Activated T-cell treated with anti-CD3 and anti-CD28 coated beads, Interleukin-2, amount 50 U/mL, for 1 hour (primary cell): ENCODE results near the gene MRPL38.
"Not testable (repeated sequence)": the region's sequence is repeated elsewhere in the genome, so short reads cannot be mapped to it uniquely, and the experiment has no call there.

Source experiments
- DNase-seq: peaks from one replicate; pipeline ENCODE4 v3.0.0-alpha.2; 2020

The MRPL38 gene

DNA sequence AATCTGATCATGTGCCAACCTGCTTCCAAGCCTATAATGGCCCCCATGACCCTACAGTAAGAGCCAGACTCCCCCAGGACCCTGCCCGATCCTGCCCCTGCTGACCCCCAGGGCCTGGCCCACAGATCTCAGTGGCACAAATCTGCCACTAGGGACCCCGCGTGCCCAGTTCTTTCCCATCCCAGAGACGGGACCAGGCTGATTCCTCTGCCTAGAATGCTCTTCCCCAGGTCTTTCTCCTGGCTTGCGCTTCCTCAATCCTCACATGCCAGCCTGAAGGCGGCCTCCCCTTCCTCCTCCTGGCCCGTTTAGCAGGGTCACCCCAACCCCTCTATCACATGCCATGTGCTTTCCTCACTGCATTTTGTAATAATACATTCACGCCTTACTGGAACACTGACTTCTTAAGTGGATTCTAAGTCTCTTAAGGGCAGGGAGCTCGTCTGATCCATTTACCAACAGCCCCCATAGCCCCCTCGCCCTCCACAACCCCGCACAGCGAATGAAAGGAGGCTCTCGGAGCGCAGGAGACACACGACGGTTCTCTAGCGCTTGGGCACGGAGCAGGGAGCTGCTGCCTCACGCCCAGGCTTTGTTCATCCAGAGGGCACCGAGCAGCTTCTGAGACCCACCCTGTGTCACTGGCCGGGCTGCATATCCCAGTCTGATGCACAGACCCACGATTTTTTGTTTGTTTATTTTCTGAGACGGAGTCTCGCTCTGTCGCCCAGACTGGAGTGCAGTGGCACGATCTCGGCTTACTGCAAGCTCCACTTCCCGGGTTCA is 9.1 kb downstream of the MRPL38 start:
- DNase-seq, result no peak

DNA sequence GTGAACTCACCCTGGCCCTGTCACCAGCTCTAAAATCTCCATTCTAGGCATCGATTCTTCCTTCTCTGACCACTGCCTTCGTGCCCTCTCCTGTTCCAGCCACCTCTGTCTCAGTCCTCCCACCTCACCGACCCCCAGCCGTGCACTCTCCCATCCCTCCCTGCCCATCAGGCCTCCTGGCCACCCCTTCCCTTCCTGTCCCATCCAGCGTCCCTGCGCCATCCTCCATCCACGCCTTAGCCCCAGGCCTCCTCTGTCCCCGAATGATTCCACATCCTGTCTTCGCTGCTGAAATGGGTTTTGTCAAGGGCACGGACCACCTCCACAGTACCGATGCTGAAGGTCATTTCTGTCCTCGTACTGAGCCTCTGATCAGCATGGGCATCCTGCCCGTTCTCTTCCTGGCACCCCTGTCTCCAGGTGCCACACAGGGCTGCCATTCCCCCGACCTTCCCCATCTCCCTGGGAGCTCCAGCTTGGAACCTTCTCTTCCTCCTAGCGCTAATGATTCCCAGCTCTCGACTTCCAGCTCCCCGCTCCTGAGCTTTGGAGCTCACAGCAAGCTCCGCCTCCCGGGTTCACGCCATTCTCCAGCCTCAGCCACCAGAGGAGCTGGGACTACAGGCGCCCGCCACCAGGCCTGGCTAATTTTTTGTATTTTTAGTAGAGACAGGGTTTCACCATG is 10.5 kb downstream of the MRPL38 start:
- no peak for DNase-seq

DNA sequence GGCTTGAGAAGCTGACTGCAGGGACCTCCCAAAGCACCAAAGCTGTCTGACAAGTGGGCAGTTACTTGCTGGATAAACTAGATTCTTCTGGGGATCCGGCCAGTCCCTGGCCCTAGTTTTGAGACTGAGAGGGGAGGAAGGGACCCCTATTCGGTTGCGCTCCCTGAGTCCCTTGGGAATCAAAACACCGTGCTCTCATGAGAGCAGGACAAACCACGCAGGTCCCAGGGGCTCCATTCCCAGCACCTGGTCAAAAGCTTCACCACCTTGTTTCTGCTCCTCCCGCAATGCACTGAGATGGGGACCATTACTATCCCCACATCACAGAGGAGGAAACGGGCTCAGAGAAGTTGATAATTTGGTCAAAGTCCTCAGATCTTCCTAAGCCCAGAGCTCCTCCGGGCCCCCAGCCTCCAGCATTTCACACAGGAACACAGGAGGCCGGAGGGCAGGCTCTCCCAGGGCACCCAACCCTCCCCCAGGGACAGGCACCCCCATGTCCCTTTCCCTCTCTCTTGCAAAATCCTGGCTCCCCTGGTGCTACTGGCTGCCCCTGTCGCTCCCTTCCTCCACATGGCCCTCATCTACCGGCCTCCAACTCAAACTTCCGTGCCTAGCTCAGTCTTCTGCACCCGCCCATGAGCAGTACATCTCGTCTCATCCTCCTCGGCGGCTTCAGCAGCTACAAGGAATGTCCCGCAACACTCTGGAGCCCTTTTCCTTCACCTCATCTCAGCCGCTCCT is 11.2 kb downstream of the MRPL38 start:
- DNase-seq, result no peak

DNA sequence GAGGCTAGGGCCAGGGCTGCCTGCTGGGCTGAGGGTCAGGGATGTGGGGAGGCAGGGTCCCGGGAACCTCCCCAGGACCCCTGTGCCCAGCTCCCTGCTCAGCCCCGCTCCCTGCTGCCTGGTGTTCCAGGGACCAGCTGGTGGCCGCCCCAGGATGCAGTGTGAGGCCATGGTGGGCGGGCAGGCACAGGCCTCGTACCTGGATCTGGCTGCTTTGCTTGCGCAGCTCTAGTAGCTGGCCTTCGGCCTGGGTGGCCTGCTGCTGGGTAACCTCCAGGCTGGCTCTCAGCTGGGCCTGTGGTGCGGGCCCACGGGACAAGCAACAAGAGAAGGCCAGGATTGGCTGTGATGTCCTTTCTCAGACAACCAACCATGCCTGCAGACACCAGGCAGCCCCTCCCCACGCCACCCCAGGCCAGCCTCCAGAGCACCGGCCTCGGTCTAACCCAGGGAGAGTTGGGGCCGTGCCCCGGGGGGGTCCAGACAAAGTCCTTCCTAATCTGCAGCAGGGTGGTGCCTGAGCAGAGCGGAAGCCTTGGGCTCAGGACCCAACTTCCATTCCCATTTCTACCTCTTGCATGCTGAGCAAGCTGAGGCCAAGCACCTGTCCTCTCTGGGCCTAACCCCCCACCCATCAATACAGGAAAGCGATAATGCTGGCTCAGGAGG is 12.0 kb downstream of the MRPL38 start:
- DNase-seq, result no peak

DNA sequence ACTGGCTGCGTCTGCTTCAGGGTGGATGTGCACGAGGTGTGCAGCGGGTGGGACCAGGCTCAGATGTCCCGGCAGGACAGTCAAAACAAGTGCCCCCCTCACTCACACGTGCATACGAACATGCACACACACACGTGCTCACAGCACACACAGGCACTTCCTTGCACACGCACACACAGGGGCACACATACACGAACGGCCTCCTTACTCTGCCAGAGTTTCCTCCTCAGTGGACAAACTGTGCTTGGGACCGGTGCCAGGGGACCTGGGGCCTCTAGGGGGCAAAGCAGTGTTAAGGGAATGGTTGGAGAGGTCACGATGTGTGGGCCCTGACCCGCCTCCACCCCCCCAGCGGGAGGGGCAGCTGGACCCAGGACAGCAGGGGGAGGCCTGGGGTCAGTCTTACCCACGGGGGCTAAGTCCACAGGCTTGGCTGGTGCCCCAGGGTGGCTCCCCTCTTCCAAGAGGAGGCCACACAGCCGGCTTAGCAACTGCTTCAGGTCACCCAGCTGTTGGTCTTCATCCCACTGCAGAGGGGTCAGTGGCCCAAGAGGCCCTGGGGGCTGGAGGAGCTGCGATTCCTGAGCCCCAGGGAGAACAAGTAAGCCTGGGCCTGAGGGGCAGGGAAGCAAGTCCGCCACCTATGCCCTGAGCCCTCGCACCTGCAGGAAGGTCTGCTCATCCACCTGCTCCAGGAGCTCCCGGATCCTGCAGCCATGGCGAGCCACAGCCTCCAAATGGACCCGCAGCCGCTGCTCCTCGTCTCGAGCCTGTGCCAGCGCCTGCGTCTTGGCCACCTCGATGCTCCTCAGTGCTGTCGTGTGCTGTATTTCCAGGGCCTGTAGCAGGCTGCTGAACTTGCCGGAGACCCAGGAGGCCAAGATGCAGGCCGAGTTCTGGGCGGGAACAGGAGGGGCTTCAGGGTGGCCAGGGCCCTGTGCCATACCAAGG is 12.8 kb downstream of the MRPL38 start:
- DNase-seq, result no peak

DNA sequence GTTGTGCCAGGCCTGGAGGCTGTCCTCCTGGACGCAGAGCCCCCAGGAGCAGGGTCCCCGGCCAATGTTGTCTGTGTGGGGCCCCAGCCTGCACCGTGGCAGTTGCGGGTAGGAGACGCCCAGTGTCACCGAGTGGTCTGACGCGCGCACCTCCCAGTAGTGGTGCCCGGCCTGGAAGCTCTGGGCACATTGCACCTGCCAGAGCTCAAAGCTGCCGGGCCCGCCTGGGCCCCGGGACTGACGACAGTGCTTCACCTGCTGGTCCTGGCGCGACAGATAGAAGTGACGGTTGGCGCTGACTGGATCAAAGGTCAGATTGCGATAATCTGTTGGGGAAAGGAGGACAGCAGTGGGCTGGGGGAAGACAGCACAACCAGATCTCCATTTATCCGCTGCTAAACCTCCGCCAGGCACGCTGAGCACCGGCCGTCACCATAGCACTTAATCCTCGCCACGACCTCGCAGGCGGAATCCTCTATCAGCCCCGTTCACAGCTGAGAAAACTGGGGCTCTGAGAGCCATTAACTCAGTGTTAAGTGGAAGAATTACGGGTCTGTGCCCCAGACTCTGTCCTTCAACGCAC is 13.6 kb downstream of the MRPL38 start:
- no peak for DNase-seq

DNA sequence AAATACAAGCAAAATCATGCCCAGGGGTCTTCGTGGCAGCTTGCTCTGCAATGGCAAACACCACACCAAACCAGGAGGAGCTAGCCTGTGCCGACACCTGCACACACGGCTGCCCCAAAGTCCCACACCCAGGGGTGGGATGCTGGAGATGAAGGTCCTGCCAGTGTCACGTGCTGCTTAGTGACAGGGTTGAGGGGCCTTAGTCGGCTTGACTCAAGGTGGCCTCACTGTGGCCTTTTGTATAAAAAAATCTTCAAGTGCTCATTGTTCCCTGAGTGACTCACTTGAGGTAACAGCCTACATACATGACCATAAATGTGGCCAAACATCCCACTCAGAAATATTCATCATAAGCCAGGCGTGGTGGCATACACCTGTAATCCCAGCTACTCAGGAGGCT is 15.2 kb downstream of the MRPL38 start:
- DNase-seq, result no peak

DNA sequence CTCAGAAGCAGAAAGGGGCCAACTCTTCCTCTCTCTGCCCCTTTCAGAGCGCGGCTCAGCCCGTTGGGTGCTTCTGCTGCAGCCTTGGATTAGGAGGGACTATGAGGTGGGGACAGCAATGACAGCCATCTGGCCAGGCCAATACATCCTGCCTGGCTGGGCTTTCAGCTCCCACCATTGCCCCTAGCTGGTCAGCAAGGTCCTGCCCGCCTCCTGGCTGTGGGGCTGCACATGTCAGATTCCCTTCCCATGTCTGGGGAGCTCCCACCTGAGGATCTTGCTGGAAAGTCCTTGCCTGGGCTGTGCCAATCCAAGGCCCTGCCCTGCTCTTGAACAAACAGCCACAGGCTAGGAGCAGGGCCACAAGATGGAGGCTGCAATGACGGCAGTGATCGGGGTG is 16.2 kb downstream of the MRPL38 start:
- no peak for DNase-seq

DNA sequence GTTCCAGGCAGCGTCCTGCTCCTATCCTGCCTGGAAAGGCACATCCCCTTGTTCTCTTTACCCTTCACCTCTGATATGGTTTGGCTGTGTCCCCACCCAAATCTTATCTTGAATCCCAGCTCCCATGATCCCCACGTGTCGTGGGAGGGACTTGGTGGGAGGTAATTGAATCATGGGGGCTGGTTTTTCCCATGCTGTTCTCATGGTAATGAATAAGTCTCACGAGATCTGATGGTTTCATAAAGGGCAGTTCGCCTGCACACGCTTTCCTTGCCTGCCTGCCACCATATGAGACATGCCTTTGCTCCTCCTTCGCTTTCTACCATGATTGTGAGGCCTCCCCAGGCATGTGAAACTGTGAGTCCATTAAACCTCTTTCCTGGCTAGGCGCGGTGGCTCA is 18.8 kb downstream of the MRPL38 start:
- not testable (repeated sequence) for DNase-seq

DNA sequence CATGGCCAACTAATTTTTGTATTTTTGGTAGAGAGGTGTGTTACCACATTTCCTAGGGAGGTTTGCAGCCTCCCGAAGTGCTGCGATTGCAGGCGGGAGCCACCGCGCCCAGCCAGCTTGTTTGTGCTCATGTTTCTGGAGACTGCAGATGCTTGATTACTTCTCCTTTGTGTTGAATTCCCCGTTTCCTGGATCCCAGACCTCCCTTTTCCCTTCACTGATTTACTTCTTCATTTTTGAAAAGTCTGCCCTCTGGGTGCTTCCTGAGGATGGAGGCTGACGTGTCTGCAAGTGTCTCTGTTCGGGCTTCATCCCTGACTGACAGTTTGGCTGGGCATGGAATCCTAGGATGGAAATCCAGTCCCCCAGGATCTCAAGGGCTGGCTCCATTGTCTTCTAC is 19.3 kb downstream of the MRPL38 start:
- DNase-seq, result no peak

DNA sequence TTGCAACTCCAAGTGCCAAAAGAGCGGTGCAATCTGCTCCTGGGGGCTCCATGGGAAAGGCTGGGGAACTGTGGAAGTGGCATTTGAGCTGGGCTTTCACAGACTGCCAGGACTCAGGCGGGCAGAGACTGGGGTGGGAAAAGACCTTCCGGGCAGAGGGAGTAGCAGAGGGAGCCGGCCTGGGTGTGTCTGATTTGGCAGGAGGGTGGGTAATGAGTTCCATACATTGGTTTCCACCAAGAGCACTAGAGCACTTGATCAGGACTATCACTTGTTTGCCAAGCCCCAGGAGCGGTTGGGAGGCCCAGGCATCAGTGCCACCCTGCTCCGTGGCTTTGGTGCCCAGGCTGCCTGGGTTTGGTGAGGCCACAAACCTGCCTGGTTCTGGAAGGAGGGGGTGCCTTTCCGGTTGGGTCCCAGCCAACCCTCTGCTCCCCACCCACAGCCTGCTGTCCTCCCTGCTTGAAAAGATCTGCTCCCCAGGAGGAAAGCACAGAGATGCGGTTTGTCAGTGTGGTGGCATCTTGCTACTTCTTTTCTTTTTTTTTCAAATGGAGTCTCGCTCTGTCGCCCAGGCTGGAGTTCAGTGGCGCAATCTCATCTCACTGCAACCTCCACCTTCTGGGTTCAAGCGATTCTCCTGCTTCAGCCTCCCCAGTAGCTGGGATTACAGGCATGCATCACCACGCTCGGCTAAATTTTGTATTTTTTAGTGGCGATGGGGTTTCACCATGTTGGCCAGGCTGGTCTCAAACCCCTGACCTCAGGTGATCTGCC is 22.8 kb downstream of the MRPL38 start:
- DNase-seq, result no peak

DNA sequence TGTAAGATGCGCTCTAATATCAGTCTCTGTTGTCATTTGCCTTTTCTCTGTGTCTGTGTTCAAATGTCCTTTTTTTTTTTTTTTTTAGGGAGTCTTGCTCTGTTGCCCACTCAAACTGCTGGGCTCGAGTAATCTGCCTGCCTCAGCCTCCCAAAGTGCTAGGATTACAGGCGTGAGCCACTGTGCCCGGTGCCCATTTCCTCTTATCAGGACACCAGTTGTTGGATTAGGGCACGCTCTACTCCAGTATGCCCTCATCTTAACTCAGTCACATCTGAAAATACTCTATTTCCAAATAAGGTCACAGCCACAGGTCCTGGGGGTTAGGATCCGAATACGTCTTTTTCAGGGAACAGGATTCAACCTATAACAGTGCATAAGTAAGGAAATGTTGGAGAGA is 24.4 kb downstream of the MRPL38 start:
- DNase-seq, result no peak

DNA sequence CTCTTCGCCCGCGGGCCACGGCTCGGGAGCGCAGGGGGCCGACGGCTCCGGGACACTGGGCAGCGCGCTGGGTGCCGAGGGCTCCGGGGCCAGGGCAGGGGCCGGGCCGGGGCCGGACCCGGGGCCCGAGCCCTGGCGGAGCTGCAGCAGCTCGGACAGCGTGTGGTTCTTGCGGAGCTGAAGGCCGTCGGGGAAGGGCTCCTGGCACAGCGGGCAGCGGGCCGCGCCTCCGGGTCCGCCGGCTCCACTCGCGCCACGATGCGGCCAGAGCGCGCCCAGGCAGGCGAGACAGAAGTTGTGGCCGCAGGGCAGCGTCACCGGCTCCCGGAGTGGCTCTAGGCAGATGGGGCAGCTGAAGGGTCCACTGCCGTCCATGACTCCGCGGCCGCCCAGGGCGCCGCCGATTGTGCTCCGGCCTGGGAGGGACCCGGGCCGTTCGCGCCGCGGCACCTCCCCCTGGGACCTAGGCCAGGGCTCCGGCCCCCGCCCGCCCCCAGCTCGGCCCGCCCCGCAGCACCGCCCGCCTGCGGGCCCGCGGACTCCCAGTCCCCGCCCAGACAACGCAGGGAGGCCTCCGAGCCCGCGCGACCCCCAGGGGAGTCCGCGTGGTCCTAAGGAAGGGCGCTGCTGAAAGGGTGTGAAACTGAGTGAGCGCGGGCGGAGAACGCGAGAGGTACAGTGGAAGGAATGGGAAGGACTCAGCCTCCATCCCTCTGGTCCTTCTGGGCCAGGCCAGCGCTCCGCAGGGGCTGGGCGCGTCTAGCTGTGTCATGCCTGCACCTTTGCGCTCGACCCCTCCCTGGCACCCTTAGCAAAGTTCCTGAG is 26.3 kb downstream of the MRPL38 start, which contains the start of gene TRIM47:
TSS of gene TRIM47 (minus strand) at position 408 of the 825 bp plus-strand sequence. CDS start at position 375, 33 bp downstream.
- DNase-seq, result no peak

DNA sequence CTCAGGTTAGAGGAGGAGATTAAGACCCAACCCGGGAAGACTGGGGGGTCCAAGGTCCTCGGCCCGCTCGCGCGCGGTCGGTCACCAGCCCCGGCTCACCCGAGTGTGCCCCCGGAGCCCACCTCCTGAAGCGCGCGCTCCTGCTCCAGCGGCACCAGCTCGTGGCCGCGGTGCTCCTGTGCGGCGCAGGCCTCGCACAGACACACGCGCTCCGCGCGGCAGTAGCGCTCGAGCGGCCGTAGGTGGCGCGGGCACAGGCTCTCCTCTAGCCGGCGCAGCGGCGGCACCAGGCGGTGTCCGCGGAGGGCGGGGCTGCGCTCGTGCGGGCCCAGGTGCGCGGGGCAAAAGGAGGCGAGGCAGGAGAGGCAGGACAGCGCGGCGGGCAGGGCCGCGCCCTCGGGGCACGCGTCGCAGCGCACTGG is 26.9 kb downstream of the MRPL38 start:
- peak; percentile 80 for DNase-seq

DNA sequence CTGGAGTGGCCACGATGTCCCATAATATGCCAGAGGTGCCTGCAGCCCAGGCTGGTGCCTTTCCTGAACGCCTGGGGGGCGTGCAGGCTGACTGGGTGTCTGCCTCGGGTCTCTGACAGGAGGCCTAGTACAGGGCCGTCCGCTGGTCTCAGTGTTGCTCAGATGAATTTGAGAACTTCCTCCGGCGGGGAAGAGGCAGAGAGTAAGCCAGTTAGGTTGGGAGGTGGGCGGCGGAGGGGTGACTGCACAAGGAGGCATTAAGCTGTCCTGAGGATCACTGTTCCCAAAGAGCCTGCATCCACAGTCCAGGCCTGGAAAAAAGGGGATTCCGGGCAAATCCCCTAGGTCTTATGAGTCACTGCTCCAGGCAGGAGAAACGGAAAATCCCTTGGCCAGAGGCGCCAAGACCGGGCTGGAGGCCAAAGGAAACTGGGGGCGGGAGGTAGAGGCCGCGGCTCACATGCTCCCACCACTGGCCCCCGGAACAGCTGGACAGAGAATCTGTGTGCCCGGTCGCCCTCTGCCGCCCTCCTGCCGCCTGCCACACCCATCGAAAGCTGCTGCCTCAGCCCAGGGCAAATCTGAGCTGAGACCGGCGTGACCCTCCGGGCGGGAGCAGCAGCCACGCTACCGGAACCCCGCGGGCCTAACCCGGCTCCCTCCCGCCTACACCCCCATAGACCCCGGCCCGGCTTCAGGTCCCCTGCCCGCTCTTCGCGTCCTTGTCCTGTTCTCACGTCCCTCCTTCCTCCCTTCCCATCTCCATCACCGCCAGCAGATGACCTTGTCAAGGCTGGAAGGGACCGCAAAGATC is 27.5 kb downstream of the MRPL38 start:
- DNase-seq, result peak; percentile 43

DNA sequence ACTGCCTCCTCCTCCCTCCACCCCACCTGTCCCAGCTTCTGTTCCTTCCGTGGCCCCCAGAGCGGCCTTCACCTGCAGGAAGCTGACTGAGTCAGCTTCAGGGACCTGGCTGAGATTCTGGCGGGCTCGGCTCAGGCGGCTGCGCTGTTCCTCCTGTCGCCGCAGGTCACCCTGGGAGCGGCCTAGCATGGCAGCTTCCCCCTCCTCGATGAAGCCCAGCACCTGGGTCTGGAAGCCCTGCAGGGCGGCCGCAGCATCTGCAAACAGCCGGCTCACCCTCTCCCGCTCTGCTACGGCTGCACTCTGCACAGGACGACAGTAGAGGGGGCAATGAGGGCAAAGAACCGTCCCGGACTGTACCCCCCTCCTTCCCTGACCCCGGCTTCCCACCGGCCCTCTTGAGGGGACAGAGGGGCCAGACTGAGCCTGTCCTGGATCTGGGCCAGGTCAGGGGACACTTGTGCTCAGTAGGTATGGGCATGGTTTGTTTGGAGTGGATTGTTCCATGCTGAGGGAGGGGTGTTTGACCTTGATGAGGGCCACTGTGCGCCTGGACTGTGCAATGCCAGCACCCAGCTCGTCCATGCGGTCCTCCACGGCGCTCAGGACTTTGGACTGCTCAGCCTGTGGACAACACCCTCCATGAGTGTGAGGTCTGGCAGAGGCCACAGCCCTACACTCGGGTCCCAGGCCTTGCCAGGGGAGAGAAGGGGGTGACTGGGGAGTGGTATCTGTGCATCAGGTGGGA is 28.3 kb downstream of the MRPL38 start:
- peak; percentile 77 for DNase-seq

DNA sequence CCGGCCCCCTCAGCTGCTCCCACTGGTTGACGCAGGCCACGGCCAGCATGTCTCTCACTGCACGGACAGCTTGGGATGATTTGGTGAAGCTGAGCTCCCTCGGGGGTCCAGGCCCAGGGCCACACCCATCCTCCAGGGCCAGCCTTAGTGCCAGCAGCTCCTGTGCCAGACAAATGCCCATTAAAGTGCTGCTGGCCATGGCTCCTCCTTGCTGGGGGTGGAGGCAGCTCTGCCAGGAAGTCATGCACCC is 28.8 kb downstream of the MRPL38 start:
- DNase-seq, result no peak

DNA sequence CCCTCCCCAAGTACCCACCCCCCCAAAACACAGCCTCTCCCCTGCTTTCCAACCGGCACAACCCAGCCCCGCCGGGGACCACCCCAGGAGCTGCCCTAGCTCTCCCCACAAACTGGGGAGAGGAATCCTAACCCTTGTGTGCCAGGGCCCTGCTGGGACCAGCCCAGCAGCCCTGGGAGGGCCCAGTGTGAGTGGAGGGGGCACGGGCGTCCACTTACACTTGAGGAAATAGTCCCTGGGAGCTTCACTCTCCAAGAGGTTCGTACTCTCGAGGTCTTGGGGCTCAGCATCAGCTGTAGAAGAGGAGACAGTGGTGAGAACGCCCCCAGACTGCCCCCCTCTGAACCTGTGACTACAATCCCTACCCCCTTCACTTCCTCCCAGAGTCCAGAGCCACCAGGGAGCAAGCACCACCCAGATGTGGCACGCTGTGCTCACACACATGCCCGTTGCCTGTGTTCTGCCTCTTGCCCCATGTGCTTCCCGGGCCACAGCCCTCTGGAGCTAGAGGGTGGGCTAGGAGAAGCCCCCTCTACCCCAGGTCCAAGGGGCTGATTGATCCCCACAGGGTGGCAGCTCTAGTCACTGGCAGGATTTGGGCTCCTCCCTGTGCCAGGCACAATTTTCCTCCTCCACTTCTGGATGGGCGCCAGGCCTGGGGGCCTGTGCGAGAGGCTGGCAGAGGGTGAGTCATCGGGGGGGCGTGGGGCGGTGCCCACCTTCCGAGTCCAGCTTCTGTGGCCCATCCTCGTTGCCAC is 29.3 kb downstream of the MRPL38 start:
- no peak for DNase-seq
